Breast epithelium (tissue), 3 donors: ENCODE data around the gene KRTAP24-1.

Experiments
- POLR2A ChIP-seq: fragments of 450-650 bp; IDR thresholded peaks from one replicate; pipeline ENCODE4 v1.6.1; 2016; ENCODE audit warnings: antibody characterized with exemption, mild to moderate bottlenecking, moderate library complexity
- POLR2AphosphoS5 ChIP-seq, 3 donors: sonication (generic); formaldehyde crosslinking; IDR thresholded peaks; one replicate each; pipeline ENCODE4 v1.6.1; 2017; ENCODE audit warnings: antibody characterized with exemption in 3 of 3
- TF ChIP-seq, protein P1 (sequence below), 3 donors: fragments of 450-650 bp; IDR thresholded peaks; one replicate each; pipeline ENCODE4 v1.5.1; 2016 to 2017; ENCODE audit warnings: antibody characterized with exemption in 3 of 3, mild to moderate bottlenecking in 3 of 3, moderate library complexity in 3 of 3

DNA sequence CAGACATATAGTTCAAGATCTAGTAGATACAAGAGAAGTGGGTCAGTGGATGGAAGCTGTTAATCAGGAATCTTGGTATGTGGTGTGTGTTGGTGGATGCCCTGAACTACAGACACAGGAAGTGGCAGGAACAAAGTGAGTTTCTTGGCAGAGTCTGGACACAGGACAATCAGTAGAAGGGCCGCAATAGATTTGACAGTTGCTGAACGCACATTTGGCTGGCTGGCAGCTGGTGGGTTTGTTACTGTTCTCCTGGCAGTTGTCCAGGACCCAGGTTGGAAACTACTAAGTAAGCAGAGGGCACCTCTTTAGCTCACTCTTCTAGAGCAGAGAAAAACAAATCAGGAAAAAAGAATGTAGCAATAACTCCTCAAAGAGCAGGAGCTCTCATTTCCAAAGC, 24.1 kb upstream of the KRTAP24-1 start:
- TF ChIP-seq, protein P1, sequence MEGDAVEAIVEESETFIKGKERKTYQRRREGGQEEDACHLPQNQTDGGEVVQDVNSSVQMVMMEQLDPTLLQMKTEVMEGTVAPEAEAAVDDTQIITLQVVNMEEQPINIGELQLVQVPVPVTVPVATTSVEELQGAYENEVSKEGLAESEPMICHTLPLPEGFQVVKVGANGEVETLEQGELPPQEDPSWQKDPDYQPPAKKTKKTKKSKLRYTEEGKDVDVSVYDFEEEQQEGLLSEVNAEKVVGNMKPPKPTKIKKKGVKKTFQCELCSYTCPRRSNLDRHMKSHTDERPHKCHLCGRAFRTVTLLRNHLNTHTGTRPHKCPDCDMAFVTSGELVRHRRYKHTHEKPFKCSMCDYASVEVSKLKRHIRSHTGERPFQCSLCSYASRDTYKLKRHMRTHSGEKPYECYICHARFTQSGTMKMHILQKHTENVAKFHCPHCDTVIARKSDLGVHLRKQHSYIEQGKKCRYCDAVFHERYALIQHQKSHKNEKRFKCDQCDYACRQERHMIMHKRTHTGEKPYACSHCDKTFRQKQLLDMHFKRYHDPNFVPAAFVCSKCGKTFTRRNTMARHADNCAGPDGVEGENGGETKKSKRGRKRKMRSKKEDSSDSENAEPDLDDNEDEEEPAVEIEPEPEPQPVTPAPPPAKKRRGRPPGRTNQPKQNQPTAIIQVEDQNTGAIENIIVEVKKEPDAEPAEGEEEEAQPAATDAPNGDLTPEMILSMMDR (IDR thresholded peaks at IDR 0.05), result no peak
- TF ChIP-seq POLR2AphosphoS5 (IDR thresholded peaks at IDR 0.05), result no peak
- TF ChIP-seq POLR2A, result no peak
